HepG2 (cell line): ENCODE results near the gene NSMF. TPM values are rescaled to one million over a fixed set of nuclear protein-coding genes. Genes with fewer than 3 reads are reported as not detected.
A peak's percentile ranks its signal among the peaks of the same experiment; 100 is the strongest.

Experiments
- ARID4A ChIP-seq: sonication (generic); formaldehyde crosslinking; IDR thresholded peaks from 2 replicates; pipeline ENCODE4 v1.5.0; 2020; ENCODE audit warnings: mild to moderate bottlenecking, missing genetic modification reagents, borderline replicate concordance
- CENPX ChIP-seq: sonication (generic); formaldehyde crosslinking; IDR thresholded peaks from 2 replicates; pipeline ENCODE4 v1.9.0; 2021; ENCODE audit warnings: mild to moderate bottlenecking, missing genetic modification reagents, moderate library complexity
- FOXJ3 ChIP-seq: sonication (generic); formaldehyde crosslinking; IDR thresholded peaks from 2 replicates; pipeline ENCODE4 v1.4.0; 2020; ENCODE audit warnings: missing genetic modification reagents, mild to moderate bottlenecking, borderline replicate concordance
- HOXA3 ChIP-seq: sonication (generic); formaldehyde crosslinking; IDR thresholded peaks from 2 replicates; pipeline ENCODE4 v1.5.0; 2020; ENCODE audit warnings: missing genetic modification reagents
- MIER2 ChIP-seq: IDR thresholded peaks from 2 replicates; pipeline ENCODE4 v1.6.1; 2016; ENCODE audit warnings: missing biosample characterization, missing genetic modification reagents
- MTA1 ChIP-seq: sonication (generic); formaldehyde crosslinking; IDR thresholded peaks from 2 replicates; pipeline ENCODE4 v1.4.0; 2020; ENCODE audit warnings: missing genetic modification reagents, mild to moderate bottlenecking, borderline replicate concordance
- NFYB ChIP-seq: sonication (generic); formaldehyde crosslinking; IDR thresholded peaks from 2 replicates; pipeline ENCODE4 v1.4.0; 2020; ENCODE audit warnings: missing genetic modification reagents
- POLR2AphosphoS5 ChIP-seq: IDR thresholded peaks from 2 replicates; pipeline ENCODE4 v1.6.1; 2012; ENCODE audit warnings: low read depth, low read length
- RBFOX2 ChIP-seq: fragments of 200-400 bp; formaldehyde crosslinking; IDR thresholded peaks from 2 replicates; pipeline ENCODE4 v1.6.1; 2017; ENCODE audit warnings: low read depth, mild to moderate bottlenecking, low read length
- SKIL ChIP-seq: sonication (generic); formaldehyde crosslinking; IDR thresholded peaks from 2 replicates; pipeline ENCODE4 v1.8.0; 2022; ENCODE audit warnings: missing genetic modification reagents, mild to moderate bottlenecking, moderate library complexity, borderline replicate concordance
- ZBTB42 ChIP-seq: sonication (generic); formaldehyde crosslinking; IDR thresholded peaks from 2 replicates; pipeline ENCODE4 v1.5.0; 2020; ENCODE audit warnings: mild to moderate bottlenecking, missing genetic modification reagents
- ZBTB7A ChIP-seq: sonication (generic); formaldehyde crosslinking; IDR thresholded peaks from 2 replicates; pipeline ENCODE4 v1.8.0; 2022; ENCODE audit warnings: mild to moderate bottlenecking, missing genetic modification reagents
- ZNF138 ChIP-seq: sonication (generic); formaldehyde crosslinking; IDR thresholded peaks from 2 replicates; pipeline ENCODE4 v1.5.0; 2020; ENCODE audit warnings: mild to moderate bottlenecking, low read depth, missing genetic modification reagents
- ZNF142 ChIP-seq: sonication (generic); formaldehyde crosslinking; IDR thresholded peaks from 2 replicates; pipeline ENCODE4 v1.4.0; 2020; ENCODE audit warnings: missing genetic modification reagents
- ZNF451 ChIP-seq: sonication (generic); formaldehyde crosslinking; IDR thresholded peaks from 2 replicates; pipeline ENCODE4 v1.5.0; 2020; ENCODE audit warnings: mild to moderate bottlenecking, missing genetic modification reagents
- polyA plus RNA-seq, 8 experiments: library from polyadenylated mRNA; depleted of rRNA in 3 of 8; stranded (reverse) in 7 of 8; unstranded in 1 of 8; fragments of >200 nt; fragmentation: Illumina TruSeq in 4 of 8; extraction: Trizol in 4 of 8; gene quantifications; 2 replicates each; pipeline versions ENCODE4 v1.2.1 to v1.2.3, GENCODE V29; 2011 to 2016; ENCODE audit warnings: low read depth in 4 of 8, missing spikeins in 1 of 8, mixed read lengths in 1 of 8; ENCODE audit not compliant: insufficient read depth in 1 of 8
- total RNA-seq, 5 experiments: library from RNA; depleted of rRNA; stranded (reverse); fragments of >200 nt; fragmentation: Illumina TruSeq; extraction: Trizol; gene quantifications; 2 replicates each; pipeline ENCODE4 v1.2.3, GENCODE V29; 2016; ENCODE audit warnings: low read depth in 1 of 5

NSMF gene
- total and polyA plus RNA-seq, 2 of the 13 experiments (the other 11 are each of a cell fraction or from before 2014, with no cell fraction given): 44.3 to 183 TPM

- TF ChIP-seq ARID4A (CRISPR knock-in tag): no peak
- TF ChIP-seq RBFOX2: 0 out of 2 replicates have a peak, but pooled peaks have one; percentile 10
- no peak for TF ChIP-seq POLR2AphosphoS5
- TF ChIP-seq MTA1 (CRISPR knock-in tag): peak; percentile 21; the same call in 1 of the 2 replicates
- TF ChIP-seq ZBTB42: no peak
- TF ChIP-seq CENPX: no peak
- no peak for TF ChIP-seq MIER2
- no peak for TF ChIP-seq FOXJ3 (CRISPR knock-in tag)
- no peak for TF ChIP-seq ZNF142 (CRISPR knock-in tag)
- no peak for TF ChIP-seq SKIL
- no peak for TF ChIP-seq HOXA3
- no peak for TF ChIP-seq NFYB
- TF ChIP-seq ZNF138 (CRISPR knock-in tag): no peak
- TF ChIP-seq ZNF451 (CRISPR knock-in tag): peak; percentile 21; the same call in 1 of the 2 replicates
- 0 out of 2 replicates have a peak, but pooled peaks have one; percentile 16 for TF ChIP-seq ZBTB7A (CRISPR knock-in tag)
These were observed 35.4 kb downstream of the NSMF start (continued) for GRCh38 chr9:137423514-137424291.
